GM21526 (cell line): ENCODE data around the gene ZNF680.
"Not testable (repeated sequence)": the region's sequence is repeated elsewhere in the genome, so short reads cannot be mapped to it uniquely, and the experiment has no call there.

ENCODE experiments used
- ATAC-seq: cut with Tn5 transposase; IDR thresholded peaks from one replicate; pipeline ENCODE4 v1.9.1; 2021; ENCODE audit warnings: moderate library complexity; ENCODE audit not compliant: unreplicated experiment, low FRiP score

Gene ZNF680

DNA sequence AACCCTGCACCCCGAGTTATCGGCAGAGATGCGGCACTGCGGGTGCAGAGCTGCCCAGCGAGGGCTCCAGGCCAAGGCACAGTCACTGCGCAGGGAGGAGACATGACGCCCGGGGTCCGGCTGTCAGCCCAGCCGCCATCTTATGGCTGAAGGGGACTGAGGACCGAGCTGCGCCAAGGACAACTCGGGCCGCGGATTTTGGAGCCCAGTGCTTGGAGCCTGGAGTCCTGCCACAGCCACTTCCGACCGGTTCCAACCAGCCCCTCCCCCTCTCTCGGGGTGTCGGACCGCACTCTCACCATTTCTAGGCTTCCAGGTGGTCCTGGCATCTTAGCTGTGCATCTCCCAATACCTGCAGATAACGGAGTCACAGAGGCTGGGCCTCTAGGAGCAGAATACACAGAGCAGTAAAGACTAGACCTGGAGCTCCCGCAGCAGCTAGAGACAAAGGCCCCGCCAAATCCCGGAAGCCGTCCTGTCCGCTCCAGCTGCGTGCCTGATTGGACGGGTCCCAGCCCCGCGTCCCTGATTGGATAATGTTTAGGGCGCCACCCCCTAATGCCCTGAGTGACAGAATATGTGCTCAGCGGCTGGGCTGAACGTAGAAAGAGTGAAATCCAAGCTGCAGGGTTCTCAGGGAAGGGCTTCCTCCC lies at the start of gene ZNF680:
Gene ZNF680 (minus strand): TSS at position 446 of the 653 bp plus-strand sequence. CDS start 117 bp downstream, at position 329.
- ATAC-seq: peak; percentile 100

GRCh38 chr7:64612452-64612851 lies 49.6 kb upstream of the ZNF680 start:
- ATAC-seq: no peak

- ATAC-seq: no peak
Observed at GRCh38 chr7:64611717-64612116, 48.8 kb upstream of the ZNF680 start.

- ATAC-seq: no peak
Observed at GRCh38 chr7:64610997-64611396, 48.1 kb upstream of the ZNF680 start.

- ATAC-seq: no peak
Observed at GRCh38 chr7:64608116-64608910, 45.4 kb upstream of the ZNF680 start.

GRCh38 chr7:64606385-64606784 lies 43.5 kb upstream of the ZNF680 start:
- ATAC-seq: no peak

DNA sequence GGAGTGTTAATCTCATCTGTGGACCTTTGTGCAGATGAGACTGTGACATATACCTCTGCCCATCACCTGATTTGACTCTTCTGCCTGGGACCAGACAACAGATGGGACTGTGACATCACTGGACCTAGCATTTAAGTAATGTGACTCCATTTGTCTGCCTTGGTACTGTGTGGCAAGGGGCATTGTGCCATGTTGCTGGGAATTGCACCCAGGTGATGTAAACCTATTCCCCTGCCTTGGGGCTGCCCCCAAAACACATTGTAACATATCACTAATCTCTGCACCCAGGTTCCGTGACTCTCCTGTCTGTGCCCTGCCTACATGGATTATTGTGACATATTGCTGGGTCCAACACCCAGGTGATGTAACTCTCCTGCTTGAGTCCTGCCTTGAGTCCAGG lies 40.4 kb upstream of the ZNF680 start:
- ATAC-seq: no peak

- no peak for ATAC-seq
Observed at GRCh38 chr7:64602518-64602917, 39.6 kb upstream of the ZNF680 start.

GRCh38 chr7:64602086-64602485 lies 39.2 kb upstream of the ZNF680 start:
- no peak for ATAC-seq

- no peak for ATAC-seq
Observed at GRCh38 chr7:64599359-64599758, 36.5 kb upstream of the ZNF680 start.

DNA sequence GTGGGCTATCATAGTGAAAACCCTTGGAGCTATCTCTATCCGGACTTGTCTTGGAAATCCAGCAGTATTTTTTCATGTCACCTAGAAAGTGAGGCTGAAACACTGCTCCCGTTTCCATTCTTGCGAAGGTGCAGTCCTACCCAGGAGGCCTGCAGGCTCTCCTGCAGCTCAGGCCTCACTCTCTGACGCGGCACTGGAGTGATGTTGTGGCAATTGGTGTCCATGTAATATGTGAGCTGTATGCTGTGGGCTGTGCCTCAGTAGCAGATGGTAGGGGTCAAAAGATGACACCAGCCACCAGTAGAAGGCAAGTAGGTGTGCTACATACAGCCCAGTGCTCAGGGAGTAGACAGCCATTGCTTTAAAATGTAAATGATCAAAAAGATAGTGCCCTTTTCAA lies 28.1 kb upstream of the ZNF680 start:
- no peak for ATAC-seq

DNA sequence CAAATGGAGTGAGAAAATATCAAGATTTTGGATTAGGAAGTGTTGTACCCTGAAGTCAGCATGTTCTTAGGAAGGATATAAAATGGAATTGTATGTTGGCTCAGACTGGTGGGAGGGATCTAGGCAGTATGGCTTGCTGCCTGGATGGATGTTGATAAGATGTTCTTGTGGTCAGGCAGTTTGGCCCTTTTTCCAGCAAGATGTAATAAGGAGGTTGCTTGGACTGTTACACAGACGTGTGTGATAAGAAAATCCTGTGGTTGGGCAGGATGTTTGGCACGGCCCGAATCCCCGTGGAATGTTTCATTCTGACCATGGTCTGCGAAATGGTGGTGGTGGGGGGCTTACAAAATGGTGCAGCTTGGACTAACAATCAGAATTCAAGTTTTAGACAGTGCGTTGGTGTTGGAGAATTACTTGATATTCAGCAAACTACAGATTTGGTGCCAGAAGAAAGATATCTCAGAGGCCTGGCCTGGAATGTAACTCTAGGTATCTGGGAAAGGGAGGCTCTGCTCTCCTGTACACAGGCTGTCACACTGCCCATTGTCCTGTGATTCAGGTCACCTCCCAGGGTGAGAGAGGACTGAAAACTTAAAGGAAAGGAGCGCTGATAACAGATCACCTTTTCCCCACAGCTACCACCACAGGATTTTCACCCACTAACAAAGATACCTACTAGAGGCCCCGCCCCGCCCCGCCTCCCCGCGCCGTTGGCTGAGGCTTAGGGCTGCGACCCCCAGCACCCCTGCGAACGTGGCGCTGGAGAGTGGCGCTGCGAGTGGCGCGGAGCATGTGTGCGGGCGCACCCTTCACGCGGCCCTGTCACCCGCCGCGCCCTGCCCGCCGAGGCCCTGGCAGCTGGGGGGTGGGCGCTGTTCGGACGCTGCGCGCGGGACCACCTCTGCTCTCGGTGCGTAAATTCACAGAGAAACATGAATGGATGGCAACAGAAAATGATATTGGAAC lies 19.3 kb upstream of the ZNF680 start:
- no peak for ATAC-seq

DNA sequence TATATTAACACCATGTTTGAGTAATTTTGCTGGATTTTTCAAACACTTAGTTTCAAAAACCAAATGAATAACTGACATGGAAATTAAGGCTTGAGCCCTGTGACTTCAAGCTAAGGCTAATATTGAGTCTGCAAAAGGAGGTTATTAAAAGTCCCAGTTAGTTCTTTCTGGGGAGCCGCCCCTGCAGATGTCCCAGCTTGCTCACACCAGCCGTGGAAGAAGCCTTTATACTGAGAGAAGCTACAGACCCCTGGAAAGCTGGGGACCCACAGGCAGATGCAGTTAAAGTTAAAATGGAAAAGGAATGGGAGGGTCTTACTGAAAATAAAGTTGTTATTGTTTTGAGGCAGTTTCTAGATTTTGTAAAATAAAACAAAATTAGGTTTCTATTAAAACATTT lies 18.5 kb upstream of the ZNF680 start:
- no peak for ATAC-seq

GRCh38 chr7:64574540-64575099 lies 11.7 kb upstream of the ZNF680 start:
- no peak for ATAC-seq

- not testable (repeated sequence) for ATAC-seq
Observed at GRCh38 chr7:64570284-64570605, 7.4 kb upstream of the ZNF680 start.

GRCh38 chr7:64569372-64570283 lies 6.8 kb upstream of the ZNF680 start:
- ATAC-seq: not testable (repeated sequence)

DNA sequence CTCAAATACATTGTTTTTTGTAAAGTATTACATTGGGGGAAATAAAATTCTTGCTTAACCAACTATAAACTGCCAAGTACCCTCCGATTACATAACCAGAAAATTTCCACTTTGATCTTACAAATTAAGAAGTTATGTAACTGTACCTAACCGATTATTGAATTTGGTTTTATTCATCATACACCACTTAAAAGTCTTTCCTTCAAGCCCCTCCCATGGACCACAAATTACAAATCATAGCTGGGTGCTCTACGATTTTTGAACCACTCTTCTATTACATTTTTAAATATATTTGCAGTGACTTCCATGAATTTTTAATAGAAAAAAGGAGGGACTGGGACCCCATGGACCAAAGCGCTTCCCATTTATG lies 630 bp downstream of the ZNF680 start:
- peak; percentile 3 for ATAC-seq

DNA sequence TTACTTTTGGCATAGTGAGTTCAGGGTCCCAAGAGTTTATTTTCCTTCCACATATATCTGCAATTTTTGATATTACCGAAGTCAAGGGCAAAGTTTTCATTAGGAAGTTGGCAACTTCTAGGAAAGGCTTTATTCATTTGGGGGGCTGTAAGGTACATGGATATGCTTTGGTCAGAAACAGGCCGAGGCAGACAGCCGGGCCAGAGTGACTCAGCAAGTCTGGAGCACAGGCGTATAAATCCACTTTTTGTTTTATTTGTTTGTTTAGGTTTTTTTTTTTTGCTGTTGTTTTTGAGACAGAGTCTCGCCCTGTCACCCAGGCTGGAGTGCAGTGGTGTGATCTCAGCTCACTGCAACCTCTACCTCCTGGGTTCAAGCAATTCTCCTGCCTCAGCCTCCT lies 3.7 kb downstream of the ZNF680 start:
- ATAC-seq: no peak

DNA sequence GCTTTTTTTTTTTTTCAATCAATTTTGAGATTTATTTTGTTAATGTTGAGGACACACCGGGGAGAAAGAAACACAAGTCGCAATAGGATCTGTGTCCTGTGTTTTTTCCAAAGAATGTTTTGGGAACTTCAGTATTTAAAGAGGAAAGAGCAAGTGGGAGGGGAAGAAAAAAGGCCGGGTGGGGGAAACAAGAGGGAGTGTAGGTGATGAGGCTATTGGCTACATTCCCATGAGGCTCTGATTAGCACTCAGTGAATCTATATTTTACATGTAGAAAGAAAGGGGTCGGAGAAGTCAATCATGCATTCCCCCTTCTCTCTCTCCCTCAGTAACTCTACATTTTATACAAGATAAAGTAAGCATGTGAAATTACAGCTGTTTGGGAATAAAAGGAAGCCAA lies 4.1 kb downstream of the ZNF680 start:
- ATAC-seq: no peak

DNA sequence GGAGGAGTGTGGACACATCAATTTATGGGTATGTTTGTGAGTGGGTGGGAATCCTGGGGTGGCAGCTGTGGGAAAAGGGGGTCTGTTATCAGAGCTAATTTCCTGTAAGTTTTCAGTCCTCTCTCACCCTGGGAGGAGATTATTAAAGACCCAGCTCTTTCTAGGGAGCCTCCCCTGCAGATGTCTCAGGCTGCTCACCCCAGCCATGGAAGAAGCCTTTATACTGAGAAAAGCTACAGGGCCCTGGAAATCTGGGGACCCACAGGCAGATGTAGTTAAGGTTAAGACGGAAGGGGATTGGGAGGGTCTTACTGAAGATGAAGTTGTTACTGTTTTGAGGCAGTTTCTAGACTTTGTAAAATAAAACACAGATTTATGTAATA lies 4.6 kb downstream of the ZNF680 start:
- ATAC-seq: no peak
